HG02970 (cell line): ENCODE results near the gene KCNN4.

Experiments used
- ATAC-seq: cut with Tn5 transposase; IDR thresholded peaks from one replicate; pipeline ENCODE4 v1.9.1; 2021; ENCODE audit warnings: mild to moderate bottlenecking, moderate library complexity, moderate number of reproducible peaks; ENCODE audit not compliant: unreplicated experiment, low FRiP score

KCNN4 gene

GRCh38 chr19:43799502-43800142 is 18.8 kb upstream of the KCNN4 start:
- ATAC-seq: no peak

DNA sequence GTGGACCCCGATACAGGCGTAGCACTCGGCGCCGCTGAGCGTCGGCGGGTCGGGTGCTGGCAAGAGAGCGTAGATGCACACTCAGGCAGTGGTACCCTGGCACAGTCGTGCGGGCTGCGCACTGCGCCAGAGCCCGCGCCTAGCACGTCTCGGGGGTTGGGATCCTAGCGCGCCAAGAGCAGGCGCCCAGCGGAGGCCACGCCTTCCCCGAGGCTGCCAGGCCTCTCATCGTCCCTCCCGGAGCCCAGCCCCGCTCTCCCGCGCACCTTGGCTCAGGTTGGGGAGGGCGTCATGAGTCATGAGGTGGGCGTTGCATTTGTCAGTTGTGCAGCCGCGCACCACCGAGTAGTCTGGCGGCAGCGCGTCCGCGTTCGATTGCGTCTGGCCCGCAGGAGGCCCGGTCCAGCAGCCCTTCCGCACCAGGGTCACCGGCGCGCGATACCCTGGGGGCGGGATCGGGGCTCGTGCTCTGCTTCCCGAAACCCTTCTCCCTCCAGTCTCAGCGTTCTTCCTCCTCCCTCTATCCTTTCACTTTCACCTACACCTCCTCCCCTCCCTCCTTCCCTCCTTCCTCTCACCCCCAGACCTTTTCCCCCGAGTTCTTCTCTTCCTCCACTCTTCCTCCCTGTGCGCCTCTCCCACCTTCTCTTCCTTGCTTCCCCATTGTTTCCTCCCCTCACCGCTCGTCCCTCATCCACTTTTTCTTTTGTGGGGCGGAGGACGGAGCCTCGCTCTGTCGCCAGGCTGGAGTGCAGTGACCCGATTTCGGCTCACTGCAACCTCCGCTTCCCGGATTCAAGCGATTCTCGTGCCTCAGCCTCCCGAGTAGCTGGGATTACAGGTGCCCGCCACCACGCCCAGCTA is 18.0 kb upstream of the KCNN4 start:
- no peak for ATAC-seq

- no peak for ATAC-seq
Observed at GRCh38 chr19:43798026-43798545, 17.3 kb upstream of the KCNN4 start.

DNA sequence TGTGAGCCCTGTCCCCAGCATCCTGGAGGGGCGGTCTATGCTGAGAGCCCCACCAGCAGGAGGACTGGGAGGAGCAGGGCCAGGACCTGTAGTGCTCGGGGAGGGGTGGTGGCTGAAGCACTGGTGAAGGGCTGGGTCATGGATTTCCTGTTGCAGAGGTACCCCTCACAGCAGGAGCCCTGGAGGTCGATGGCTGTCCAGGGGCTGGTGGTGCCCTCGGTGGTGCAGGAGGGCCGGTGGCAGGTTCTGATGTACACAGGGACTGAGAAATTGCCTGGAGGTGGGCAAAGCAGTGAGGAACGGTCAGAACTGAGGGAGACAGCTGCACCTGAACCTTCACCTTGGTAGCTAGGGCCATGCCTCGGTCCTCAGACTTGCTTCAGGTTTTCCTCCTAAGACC is 16.8 kb upstream of the KCNN4 start:
- ATAC-seq: no peak

- ATAC-seq: no peak
Observed at GRCh38 chr19:43797118-43797517, 16.3 kb upstream of the KCNN4 start.

DNA sequence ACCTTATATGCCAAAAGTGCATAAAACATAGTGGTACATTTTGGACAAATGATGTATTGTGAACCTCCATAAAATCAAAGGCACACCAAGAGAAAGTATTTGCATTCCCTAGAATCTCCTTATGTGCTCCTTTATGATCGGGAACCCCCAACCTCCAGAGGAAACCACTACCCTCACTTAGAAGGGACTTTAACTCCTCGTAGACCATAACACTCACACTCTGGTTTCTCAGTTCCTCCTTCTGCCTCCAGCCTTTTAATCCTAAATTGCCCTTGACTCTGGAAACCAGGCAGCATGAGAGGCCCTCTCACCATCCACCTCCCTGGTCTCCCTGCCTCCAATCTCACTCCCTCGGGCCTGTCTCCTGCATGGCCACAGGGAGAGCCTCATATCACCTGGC is 9.8 kb upstream of the KCNN4 start:
- no peak for ATAC-seq

DNA sequence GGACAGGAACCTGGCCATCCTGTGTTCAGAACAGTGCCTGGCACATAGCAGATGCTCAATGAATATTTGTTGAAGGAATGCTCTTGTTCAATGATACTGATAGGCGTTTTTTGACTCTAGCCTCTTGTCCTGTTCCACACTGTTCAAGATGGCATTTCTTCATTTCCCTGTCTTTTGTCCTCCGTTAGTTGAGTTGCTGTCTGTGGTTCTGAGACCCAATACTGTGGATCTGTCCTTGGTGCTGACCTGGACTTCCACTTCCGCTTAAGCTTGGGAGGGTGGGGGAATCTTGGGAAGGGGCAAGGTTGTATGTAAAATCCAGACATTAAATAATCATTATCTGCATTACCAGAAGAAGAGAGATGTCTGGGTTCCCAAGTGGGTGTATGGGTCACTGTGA is 8.3 kb upstream of the KCNN4 start:
- no peak for ATAC-seq

DNA sequence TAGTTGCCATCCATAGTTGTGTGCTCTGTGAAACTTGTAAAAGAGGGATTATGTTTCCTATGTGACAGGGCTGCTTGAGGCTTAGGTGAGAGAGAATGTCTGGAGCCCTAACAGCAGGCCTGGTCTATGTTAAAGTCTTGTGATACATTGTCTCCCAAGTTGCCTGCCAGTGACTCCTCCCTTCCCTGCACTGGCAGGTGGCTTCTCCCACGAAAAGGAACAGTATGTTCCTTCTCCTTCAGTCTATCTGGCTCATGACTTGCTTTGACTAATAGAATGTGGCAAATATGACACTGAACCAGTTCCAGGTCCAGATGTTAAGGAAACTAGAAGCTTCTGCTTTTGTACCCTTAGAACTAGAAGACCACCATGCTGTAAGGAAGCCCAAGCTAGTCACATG is 5.9 kb upstream of the KCNN4 start:
- no peak for ATAC-seq

DNA sequence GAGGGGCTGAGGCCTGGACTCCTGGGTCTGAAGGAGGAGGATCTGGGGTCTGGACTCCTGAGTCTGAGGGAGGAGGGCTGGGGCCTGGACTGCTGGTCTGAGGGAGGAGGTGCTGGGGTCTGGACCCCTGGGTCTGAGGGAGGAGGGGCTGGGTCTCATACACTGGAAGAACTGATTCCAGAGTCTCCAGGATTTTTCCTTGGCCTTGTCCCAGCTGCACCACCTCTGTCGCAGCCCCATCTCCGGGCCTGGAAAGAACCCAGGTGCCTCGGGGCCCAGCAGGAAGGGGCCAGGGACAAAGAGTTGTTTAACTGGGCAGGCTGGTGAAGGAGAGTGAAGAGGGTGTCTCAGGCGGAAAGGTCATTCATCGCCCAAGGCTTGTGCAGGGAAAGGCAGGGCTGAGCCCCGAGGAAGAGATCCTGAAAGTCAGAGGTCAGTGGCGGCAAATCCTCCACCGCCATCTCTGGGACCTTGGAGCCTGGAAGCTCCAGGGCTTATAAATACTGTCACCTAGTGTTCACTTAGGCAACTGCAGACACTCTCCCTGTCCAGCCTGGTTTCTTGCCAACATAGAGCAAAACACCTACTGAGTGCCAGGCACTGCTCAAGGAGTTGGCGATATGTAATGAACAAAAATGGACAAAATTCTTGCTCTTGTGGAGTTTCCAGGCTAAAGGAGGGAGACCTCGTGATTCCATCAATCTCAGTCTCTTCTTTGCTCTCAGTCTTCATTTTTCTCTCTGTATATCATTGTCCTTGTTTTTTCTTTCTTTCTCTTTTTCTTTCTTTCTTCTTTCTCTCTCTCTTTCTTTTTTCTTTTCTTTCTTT is 4.4 kb upstream of the KCNN4 start:
- no peak for ATAC-seq

DNA sequence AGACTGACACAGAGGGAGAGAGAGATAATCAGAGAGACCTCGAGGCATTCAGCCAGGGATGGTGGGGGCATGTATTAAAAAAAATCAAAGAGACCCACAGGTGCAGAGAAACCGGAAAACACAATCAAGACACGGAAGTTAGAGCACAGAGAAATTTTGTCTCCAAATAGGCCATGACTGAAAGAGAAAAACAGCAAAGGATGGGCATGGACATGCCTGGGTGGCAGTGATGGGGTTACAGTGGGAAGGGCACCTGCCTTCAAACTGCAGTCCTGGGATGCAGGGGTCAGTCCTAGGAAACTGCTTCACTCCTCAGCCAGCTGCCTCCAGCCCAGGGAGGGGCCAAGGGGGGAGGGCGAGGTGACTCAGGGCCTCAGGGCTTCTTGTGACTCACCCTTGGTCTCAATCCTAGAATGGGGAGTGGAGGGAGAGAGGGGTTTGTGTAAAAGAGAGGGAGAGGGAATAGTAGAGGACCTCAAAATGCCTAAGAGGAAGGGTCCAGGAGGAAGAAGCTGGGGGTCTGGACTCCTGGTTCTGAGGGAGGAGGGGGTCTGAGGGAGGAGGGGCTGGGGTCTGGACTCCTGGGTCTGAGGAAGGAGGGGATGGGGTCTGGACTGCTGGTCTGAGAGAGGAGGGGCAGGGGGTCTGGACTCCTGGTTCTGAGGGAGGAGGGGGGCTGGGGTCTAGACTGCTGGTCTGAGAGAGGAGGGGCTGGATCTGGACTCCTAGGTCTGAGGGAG is 3.6 kb upstream of the KCNN4 start:
- ATAC-seq: no peak

- ATAC-seq: no peak
Observed at GRCh38 chr19:43783636-43784035, 2.9 kb upstream of the KCNN4 start.

DNA sequence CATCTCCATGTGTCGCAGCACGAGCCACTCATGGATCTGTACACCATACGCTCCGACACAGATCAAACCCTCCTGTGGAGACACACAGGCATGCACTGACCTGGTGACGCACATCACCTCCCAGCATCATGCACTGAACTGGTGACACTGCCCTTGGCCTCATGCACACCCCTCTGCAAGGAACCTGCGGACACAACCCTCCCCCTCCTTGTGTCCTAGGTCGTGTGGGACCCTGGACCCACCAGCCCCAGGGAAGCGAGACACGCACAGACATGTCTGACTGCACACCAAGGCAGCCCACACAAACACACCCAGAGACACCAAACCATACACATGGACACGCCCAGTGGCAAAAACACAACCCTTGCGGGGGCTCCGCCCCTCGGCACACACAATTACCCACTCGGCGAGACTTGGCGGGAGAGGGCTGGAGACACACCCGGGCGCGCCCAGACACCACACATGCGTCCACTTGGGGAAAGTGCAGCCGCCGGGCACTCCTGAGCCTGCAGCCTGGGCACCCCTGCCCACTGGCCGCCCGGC is 2.0 kb upstream of the KCNN4 start:
- no peak for ATAC-seq

DNA sequence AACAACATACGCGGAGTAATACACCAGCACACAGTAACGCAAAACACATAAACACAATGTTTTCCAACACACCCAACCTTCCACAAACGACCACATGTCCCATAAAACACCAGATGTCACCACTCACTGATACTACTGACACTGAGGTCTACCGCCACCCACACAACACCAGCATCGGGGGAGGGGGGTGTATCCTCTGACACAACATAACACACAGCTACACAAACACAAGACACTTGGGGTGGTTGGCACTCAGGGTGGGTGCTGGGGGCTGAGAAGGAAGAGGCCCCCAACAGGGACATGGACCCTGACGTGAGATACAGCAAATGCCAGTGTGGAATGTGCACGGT is 1.5 kb upstream of the KCNN4 start:
- no peak for ATAC-seq

DNA sequence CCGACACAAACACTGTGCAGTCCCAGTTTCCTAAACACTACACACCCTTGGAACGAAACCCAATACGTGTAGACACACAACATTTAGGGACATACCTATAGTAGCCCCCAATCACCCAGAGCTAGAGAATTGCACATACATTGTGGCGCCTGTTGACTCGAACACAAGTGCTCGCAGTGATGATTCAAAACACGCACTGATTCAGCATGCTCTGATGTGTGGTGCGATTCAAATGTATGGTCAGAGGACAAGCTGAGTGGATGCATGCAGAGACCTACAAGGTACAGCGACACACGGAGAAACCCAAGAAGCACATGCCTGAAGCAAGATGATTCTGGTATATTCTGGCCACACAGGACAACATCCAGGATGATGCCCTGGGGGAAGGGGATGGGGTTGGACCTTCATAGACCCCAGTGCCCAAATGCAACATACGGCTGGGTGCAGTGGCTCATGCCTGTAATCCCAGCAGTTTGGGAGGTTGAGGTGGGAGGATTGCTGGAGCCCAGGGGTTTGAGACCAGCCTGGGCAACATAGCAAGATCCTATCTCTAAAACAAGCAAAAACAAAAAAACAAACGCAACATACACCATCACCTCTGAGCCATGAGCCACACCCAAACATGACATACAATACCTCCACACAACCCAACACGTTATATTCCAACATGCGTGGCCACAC is 997 bp upstream of the KCNN4 start:
- no peak for ATAC-seq

DNA sequence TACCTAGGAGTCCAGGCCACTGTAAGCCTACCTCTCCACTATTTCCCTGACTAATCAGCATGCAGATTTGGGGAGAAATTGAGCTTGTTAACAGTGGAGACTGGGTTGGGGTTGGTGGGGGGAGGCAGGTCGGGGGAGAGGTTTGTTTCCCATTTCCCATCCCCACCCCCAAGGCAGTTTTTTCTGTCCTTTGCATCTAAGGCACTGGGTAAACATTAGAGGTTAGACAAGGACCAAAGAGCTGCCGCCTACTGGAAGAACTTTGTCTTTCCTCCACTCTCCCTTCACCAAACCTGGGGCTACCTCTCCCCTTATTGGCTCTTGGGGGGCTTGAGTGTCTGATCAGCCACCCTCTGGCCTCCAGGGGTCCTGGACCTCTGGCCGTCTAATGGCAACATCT is 953 bp downstream of the KCNN4 start:
- no peak for ATAC-seq

DNA sequence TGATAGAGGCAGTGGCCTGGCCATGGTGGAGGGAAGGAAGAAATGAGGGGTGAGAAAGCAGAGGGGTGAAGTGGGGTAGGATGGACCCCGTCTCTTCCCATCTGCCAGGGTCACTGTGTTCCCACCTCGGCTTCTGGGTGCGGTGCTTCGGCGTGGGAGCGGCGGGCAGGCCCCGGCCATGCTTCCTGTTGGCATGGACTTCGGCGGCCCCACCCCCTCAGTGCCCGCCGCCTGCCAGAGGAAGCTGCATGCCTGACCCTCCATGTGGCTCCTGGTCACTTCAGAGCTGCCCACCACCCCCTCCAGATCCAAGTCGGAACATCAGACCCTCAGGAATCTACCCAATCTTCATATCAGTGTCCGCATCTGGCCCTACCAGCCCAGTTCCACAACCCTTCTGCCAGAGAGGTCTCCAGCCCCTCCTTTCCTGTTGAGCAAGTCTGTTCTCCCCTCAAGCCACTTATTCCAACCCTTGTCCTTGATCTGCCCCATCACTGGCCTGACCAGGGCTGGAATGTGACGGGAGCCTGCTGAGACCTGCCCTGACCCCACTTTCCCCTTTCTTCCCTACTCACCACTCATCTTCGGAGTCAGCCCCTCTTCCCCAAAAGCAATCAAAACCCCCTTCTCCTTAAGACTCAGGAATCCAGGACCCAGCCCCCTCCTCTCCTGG is 1.5 kb downstream of the KCNN4 start:
- ATAC-seq: no peak

DNA sequence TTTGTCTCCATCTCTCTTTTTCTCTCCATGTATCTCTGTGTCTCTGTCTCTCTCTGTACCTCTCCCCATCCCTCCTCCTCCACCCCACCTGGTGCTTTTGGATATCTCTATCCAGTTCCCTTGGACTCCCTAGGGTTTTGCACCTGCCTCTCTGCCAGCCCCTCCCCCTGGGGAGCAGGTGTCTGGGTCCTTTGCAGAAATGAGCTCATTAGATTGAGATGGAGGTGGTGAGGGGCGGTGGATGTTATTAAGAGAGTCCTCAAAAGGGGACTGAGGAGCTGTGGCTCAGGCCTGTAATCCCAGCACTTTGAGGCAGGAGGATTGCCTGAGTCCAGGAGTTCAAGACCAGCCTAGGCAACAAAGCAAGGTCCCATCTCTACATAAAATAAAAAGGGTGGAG is 2.1 kb downstream of the KCNN4 start:
- no peak for ATAC-seq

DNA sequence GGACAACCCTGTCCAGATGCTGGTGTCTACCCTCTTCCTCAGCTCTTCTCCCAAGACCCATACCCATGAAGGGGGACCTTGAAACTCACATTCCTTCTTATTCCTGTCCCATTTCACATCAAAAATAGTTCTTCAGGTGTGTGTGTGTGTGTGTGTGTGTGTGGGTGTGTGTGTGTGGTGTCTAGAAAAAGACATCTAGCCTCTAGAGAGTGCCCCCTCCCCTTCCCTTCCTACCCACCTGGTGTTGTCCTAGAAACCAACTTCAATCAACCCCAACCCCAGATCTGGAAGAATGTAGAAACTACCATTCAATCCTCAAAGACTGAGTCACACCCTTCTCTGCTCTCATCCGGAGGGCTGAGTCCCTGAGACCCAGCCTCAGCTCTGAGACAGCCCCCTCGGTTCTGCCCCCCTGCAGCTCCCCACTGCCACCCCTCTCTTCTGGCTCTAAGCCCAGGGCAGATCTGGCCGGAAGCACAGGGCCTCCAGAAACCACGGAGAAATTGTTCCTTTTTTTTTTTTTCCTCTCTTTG is 3.5 kb downstream of the KCNN4 start:
- ATAC-seq: no peak

GRCh38 chr19:43776286-43776685 is 4.5 kb downstream of the KCNN4 start:
- ATAC-seq: no peak
